NCI-H187 treated with DMSO at 0.1 percent for 48 hours (cell line): ENCODE data around the gene DYNLT4.
"Not testable (repeated sequence)": the region's sequence is repeated elsewhere in the genome, so short reads cannot be mapped to it uniquely, and the experiment has no call there.

ENCODE experiments used
- DNase-seq: peaks from one replicate; lab custom pipeline; 2025; lab: John Stamatoyannopoulos, UW

DYNLT4 gene

DNA sequence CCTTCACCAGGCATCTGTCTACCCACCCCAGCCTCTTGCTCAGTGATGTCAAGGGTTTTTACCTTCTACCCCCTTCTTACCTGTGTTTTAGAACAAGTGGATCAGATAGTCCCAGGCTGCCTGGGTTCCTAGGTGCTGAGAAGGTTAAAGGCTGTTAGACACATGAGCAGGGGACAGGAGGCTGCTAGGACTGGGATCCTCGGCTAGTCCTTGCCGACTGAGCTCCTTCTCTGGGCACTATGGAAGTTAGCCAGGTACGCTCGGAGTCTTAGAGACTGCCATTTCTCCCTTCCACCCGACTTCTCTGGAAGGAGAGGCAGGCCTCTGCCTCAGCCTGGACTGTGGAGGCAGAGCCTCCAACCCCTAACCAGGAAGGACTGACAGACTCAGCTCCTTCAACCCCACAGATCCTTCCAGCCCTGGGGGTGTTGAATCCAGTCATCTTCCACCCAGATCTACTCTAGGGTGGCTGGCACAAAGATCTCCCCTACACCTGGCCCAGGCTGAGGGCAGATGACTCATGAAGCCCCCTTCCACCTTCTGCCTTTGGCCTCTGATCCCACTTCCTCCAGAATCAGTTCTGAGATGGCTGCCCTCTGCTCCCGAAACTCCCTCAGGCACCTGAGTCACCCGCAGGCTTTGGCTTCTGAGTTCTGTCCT lies at the start of gene DYNLT4:
Gene DYNLT4, minus strand, starts transcription at position 648 of the 660 bp plus-strand sequence. CDS start 683 bp downstream, outside the sequence.
- DNase-seq: no peak

DNA sequence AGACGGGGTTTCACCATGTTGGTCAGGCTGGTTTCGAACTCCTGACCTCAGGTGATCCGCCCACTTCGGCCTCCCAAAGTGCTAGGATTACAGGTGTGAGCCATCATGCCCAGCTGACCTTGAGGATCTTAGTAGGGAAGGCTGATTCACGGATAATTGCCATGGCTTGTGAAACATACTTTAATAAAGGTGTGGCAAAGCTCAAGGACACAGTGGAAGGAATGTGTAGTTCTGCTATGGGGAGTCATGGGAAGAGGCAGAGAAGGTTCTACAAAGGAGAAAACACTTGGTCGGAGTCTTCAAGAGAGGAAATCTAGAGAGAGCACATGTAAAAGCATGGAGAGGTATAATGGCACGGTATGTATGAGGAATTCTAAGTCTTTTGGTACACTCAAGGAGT lies 48.6 kb upstream of the DYNLT4 start:
- no peak for DNase-seq

- DNase-seq: no peak
Observed at GRCh38 chr1:44854970-44855369, 47.8 kb upstream of the DYNLT4 start.

GRCh38 chr1:44853201-44853600 lies 46.0 kb upstream of the DYNLT4 start:
- DNase-seq: no peak

- DNase-seq: no peak
Observed at GRCh38 chr1:44851308-44851707, 44.2 kb upstream of the DYNLT4 start.

DNA sequence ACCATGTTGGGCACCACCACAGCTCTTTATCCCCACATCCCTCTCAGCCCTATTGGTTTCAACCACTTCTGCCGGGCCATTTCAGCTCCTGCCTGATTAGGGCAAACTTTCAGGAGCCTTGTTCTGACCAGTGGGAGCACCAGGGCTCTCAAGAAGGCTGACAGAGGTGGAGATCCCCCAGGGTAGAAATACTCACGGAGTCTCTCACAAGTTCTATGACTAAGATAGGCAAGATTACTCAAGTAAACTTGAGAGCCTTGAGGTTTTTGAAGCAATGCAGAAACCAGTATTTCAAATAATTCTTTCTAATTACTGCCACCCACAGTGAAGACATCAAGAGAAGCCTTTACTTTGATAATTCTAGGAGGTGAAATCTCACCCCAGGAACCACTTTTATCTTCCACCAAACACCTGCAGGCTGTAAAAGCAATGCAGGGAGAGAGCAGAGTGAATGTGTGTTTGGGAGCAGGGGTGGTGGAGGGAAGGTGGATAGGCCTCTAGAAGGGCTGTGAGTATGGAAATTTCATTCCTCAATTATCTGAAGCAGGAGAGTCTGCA lies 42.5 kb upstream of the DYNLT4 start:
- DNase-seq: no peak

DNA sequence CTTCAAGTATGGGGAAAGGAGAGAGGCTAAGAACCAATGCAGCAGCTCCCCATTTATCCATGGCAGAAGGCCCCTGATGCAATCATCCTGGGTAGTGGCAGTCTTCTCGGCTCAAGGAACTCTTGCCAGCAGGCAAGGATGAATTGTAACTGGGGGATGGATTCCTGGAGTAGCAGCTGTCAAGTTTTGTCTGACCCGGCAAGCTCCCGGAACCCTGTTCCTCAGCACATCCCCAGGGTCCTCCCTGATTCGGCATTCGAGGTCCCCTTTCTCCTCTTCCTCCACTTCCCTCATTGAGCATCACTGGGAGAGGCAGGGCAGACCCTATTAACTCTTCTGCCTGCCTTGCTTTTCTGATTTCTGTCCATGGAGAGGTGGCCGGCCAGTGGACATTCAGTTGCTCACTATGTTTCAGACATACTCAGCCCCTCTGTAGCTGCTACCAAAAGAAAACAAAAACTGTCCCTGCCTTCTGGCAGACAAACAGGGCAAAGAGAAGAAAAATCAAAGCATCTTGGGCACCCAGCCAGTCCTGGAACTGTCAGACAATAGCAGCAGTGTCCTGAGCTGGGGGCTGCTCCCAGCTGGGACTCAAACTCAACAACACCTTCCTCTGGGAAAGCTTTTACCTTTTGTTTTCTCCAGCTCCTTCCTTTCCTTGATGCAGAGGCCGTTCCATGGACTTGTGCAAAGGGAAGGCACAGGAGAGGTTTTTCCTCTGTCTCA lies 41.5 kb upstream of the DYNLT4 start:
- no peak for DNase-seq

DNA sequence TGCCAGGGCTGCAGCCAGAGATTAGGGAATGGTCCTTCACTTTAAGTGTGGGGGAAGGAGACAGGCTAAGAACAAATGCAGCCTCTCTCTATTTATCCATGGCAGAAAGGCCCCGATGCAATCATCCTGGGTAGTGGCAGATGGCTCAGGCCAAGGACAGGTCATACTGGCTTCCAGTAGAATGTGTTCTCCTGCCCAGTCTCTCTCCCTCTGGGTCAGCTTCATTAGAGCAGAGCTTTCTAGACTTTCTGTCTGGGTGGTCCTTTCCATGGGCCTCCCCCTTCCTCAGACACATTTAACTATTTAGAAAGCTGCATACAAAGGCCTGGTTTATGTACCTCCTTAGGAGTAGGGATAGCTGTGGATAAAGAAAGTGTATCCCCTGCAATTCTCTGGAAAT lies 40.7 kb upstream of the DYNLT4 start:
- DNase-seq: no peak

DNA sequence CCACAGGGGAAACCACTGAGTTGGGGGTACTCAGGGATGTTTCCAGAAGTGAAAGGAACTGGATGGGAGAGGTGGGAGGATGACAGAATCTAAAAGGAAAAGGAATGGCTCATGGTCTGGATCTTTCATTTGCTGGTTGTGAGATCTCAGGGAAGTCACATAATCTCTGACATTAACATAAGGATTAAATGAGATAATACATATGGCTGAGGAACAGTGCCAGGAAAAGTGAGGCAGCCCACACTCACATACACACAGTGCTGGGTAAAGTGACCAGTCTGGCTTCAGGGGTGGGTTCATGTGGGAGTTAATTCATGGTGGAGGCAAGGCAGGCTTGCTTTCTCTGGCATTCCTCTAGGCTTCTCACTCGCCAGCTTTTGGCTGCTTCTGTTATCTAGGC lies 39.8 kb upstream of the DYNLT4 start:
- no peak for DNase-seq

DNA sequence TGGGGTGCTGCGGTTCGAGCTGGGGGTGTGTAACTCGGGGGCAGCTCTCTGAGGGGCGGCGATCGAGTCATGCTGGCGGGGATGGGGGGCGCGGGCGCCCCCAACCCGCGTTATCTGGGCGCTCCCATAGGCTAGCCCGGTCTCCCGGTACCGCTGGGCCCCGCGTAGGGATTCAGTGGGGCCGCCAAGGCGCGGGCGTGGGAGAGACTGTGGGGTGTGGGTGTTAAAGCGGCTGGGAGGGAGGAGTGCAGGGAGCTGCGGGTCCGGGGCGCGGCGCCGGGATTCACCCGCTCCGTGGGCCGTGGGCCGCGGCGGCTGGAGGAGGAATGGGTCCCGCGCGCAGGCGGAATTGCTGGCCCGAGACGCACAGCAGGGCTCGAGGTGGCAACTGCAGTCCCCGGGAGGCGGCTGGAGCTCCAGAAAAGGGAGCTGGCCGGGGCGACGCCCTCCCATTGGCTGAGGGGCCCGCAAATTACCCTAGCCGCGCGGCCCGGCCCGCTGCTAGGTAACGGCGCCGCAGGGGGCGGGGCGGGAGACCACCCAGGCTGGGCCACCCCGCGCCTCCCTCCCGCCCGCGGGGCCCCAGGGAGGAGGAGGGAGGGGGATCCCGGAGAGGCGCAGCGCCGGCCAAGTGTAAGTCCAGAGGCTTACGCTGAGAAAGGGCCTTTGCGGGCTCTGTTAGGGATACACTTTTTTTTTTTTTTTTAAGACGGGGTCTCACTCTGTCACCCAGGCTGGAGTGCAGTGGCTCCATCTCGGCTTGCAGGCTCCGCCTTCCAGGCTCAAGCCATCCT lies 35.9 kb upstream of the DYNLT4 start, which contains the start of gene PTCH2:
Gene PTCH2, minus strand, starts transcription at position 392 of the 794 bp plus-strand sequence. Its CDS starts 321 bp downstream, at position 71.
- no peak for DNase-seq

- no peak for DNase-seq
Observed at GRCh38 chr1:44842486-44842861, 35.3 kb upstream of the DYNLT4 start.

DNA sequence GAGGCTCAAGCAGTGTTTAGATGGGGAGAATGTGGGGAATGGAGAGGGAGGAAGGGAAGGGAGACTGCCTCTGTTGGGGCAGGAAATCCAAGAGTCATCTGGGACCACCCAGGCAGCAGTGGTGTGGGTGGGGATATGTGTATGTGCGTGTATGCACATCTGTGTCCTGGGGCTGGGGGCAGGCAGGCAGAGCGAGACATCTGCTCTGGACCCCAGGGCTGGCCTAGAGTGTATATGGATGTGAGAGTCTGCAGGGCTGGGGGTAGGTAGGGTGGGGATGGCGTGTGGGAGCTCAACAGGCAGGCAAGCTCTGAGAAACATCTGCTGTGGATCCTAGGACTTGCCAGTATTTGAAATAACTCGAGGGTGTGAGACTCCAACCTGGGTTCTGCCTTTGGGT lies 32.4 kb upstream of the DYNLT4 start:
- no peak for DNase-seq

- DNase-seq: not testable (repeated sequence)
Observed at GRCh38 chr1:44838294-44838693, 31.1 kb upstream of the DYNLT4 start.

GRCh38 chr1:44835738-44836675 lies 28.9 kb upstream of the DYNLT4 start:
- peak; percentile 25 for DNase-seq

- DNase-seq: no peak
Observed at GRCh38 chr1:44834328-44834727, 27.2 kb upstream of the DYNLT4 start.

GRCh38 chr1:44832056-44832705 lies 25.0 kb upstream of the DYNLT4 start:
- DNase-seq: no peak

GRCh38 chr1:44831516-44831915 lies 24.4 kb upstream of the DYNLT4 start:
- DNase-seq: no peak

- no peak for DNase-seq
Observed at GRCh38 chr1:44830900-44831304, 23.8 kb upstream of the DYNLT4 start.

DNA sequence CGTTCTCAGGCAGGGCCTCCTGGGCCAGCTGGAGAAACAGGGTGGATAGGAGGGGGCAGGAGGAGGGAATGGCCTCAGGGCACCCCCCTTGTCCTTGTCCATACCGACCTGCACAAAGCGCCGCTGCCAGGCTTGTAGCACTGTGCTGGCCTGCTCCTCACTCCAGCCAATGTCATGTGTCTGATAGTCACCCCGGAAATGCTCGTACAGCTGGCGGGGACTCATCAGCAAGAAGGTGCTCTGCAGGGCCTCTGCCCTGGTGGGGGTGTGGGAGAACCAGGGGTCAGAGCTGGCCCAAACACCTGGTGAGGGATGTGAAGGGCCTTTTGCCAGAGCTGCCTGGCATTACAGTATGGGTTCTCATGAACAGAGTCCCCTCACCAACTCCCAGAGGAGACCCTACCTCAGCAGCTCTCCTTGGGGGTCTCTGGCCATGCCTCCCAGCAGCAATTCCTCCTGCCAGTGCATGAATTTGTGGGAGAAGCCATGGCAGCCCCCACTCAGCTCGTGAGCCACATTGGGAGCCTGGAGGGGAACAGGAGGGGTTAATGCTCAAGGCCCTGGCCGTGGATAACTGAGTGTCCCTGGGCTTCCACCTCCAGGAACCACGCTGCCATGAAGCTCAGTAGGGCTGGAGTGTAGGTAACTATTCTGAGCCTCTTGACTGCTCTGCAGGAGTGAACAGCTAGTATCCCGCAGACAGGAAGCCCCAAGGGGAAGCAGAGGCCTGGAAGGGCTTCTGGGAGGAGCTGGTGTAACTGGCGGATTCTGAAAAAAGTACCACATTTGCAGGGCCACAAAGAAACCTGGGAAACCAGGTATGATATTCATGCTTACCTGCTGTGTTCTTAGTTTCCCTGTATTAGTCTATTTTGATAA lies 22.6 kb upstream of the DYNLT4 start:
- DNase-seq: no peak
